Neural progenitor cell (in vitro differentiated cells): ENCODE results near the gene ESPNL.

ENCODE experiments used
- CTCF ChIP-seq: fragments of 200-600 bp; sonication (generic); IDR thresholded peaks from 2 replicates; pipeline ENCODE4 v1.5.1; 2017; ENCODE audit warnings: antibody characterized with exemption, mild to moderate bottlenecking
- EZH2 ChIP-seq: fragments of 200-600 bp; sonication (generic); IDR thresholded peaks from 2 replicates; pipeline ENCODE4 v1.6.1; 2017; ENCODE audit warnings: antibody characterized with exemption, mild to moderate bottlenecking, moderate library complexity
- EZH2phosphoT487 ChIP-seq: fragments of 200-600 bp; sonication (generic); IDR thresholded peaks from 2 replicates; pipeline ENCODE4 v1.6.1; 2017; ENCODE audit warnings: antibody characterized with exemption

GRCh38 chr2:238143239-238143951 is 43.3 kb downstream of the ESPNL start:
- no peak for TF ChIP-seq CTCF
- no peak for TF ChIP-seq EZH2
- no peak for TF ChIP-seq EZH2phosphoT487
